Hepatocyte (in vitro differentiated cells): ENCODE results near the gene NBPF6. TPM values are rescaled to one million over a fixed set of nuclear protein-coding genes. Genes with fewer than 3 reads are reported as not detected.
"Not testable (repeated sequence)": the region's sequence is repeated elsewhere in the genome, so short reads cannot be mapped to it uniquely, and the experiment has no call there.

Source experiments
- DNase-seq: peaks from one replicate; pipeline ENCODE4 v3.0.0-alpha.2; 2016; ENCODE audit warnings: low spot score
- H2AFZ ChIP-seq: fragments of 200-600 bp; sonication (generic); 2 replicates; pipeline ENCODE4 v1.6.0; 2016; ENCODE audit warnings: antibody characterized with exemption, mild to moderate bottlenecking
- H3K27ac ChIP-seq: fragments of 200-600 bp; sonication (generic); 2 replicates; pipeline ENCODE4 v1.5.1; 2016; ENCODE audit warnings: mild to moderate bottlenecking
- H3K27me3 ChIP-seq: fragments of 200-600 bp; sonication (generic); 2 replicates; pipeline ENCODE4 v1.6.1; 2016
- H3K36me3 ChIP-seq: fragments of 200-600 bp; sonication (generic); replicated peaks from 2 replicates; pipeline ENCODE4 v1.5.1; 2016; ENCODE audit warnings: low read depth; ENCODE audit not compliant: insufficient read depth
- H3K4me1 ChIP-seq: fragments of 200-600 bp; sonication (generic); 2 replicates; pipeline ENCODE4 v1.5.1; 2016; ENCODE audit warnings: mild to moderate bottlenecking, moderate library complexity; ENCODE audit not compliant: insufficient read depth
- H3K4me2 ChIP-seq: fragments of 200-600 bp; sonication (generic); 2 replicates; pipeline ENCODE4 v1.6.0; 2016
- H3K4me3 ChIP-seq: fragments of 200-600 bp; sonication (generic); 2 replicates; pipeline ENCODE4 v1.5.1; 2016; ENCODE audit warnings: mild to moderate bottlenecking
- H3K79me2 ChIP-seq: fragments of 200-600 bp; sonication (generic); 2 replicates; pipeline ENCODE4 v1.6.0; 2017; ENCODE audit warnings: mild to moderate bottlenecking
- H3K9me2 ChIP-seq: fragments of 200-600 bp; sonication (generic); replicated peaks from 2 replicates; pipeline ENCODE4 v1.6.0; 2017; ENCODE audit warnings: mild to moderate bottlenecking; ENCODE audit not compliant: insufficient read depth
- H3K9me3 ChIP-seq: fragments of 200-600 bp; sonication (generic); 2 replicates; pipeline ENCODE4 v1.5.1; 2016; ENCODE audit warnings: low read depth, mild to moderate bottlenecking
- H4K20me1 ChIP-seq: fragments of 200-600 bp; sonication (generic); 2 replicates; pipeline ENCODE4 v1.6.0; 2016; ENCODE audit warnings: mild to moderate bottlenecking; ENCODE audit not compliant: insufficient read depth, poor library complexity, severe bottlenecking
- EZH2 ChIP-seq: fragments of 200-600 bp; sonication (generic); IDR thresholded peaks from 2 replicates; pipeline ENCODE4 v1.6.1; 2016; ENCODE audit warnings: antibody characterized with exemption, mild to moderate bottlenecking, borderline replicate concordance
- EZH2phosphoT487 ChIP-seq: fragments of 200-600 bp; sonication (generic); IDR thresholded peaks from one replicate; pipeline ENCODE4 v1.6.1; 2018; ENCODE audit warnings: antibody characterized with exemption, mild to moderate bottlenecking, low read depth, moderate library complexity; ENCODE audit not compliant: unreplicated experiment, severe bottlenecking
- WGBS: methylation state at CpG from one replicate; pipeline ENCODE4 v1.1.6; 2016; ENCODE audit warnings: low lambda C conversion rate; ENCODE audit errors: missing lambda C conversion rate; 5-methylcytosine and 5-hydroxymethylcytosine counted together
- polyA plus RNA-seq: library from polyadenylated mRNA; unstranded; fragments of >200 nt; fragmentation: Nextera tagmentation; extraction: Ambion mirVana; gene quantifications from 2 replicates; pipeline ENCODE4 v1.2.1, GENCODE V29; 2016
- total RNA-seq: library from RNA; depleted of rRNA; stranded (reverse); fragments of >200 nt; gene quantifications from 2 replicates; pipeline ENCODE4 v1.2.3, GENCODE V29; 2014
- TF ChIP-seq, protein P1 (sequence below): fragments of 200-600 bp; sonication (generic); IDR thresholded peaks from 2 replicates; pipeline ENCODE4 v1.5.1; 2016; ENCODE audit warnings: antibody characterized with exemption, mild to moderate bottlenecking; ENCODE audit not compliant: poor library complexity

Gene NBPF6
- total and polyA plus RNA-seq, 2 experiments from 2014 or later: not detected

- H3K79me2 ChIP-seq: no peaks in the 10 kb centered on the region
- H3K4me2 ChIP-seq: no peak overlapping the region
- no peaks in the 10 kb centered on the region for H3K4me1 ChIP-seq
- no peaks in the 10 kb centered on the region for H4K20me1 ChIP-seq
- no peak overlapping the region for H3K4me3 ChIP-seq
- TF ChIP-seq, protein P1, sequence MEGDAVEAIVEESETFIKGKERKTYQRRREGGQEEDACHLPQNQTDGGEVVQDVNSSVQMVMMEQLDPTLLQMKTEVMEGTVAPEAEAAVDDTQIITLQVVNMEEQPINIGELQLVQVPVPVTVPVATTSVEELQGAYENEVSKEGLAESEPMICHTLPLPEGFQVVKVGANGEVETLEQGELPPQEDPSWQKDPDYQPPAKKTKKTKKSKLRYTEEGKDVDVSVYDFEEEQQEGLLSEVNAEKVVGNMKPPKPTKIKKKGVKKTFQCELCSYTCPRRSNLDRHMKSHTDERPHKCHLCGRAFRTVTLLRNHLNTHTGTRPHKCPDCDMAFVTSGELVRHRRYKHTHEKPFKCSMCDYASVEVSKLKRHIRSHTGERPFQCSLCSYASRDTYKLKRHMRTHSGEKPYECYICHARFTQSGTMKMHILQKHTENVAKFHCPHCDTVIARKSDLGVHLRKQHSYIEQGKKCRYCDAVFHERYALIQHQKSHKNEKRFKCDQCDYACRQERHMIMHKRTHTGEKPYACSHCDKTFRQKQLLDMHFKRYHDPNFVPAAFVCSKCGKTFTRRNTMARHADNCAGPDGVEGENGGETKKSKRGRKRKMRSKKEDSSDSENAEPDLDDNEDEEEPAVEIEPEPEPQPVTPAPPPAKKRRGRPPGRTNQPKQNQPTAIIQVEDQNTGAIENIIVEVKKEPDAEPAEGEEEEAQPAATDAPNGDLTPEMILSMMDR: no peak
- TF ChIP-seq EZH2phosphoT487: no peak
- no peak for TF ChIP-seq EZH2
- no peaks in the 10 kb centered on the region for H3K36me3 ChIP-seq
- no peaks in the 10 kb centered on the region for H3K9me3 ChIP-seq
- WGBS: 92% methylated on average over 2 of the region's 2 CpGs
- no peaks in the 10 kb centered on the region for H3K9me2 ChIP-seq
- no peak overlapping the region for H2AFZ ChIP-seq
- no peak overlapping the region for H3K27ac ChIP-seq
- no peaks in the 10 kb centered on the region for H3K27me3 ChIP-seq
- DNase-seq: no peak
Measured at GRCh38 chr1:108478429-108479015, 28.4 kb downstream of the NBPF6 start.

DNA sequence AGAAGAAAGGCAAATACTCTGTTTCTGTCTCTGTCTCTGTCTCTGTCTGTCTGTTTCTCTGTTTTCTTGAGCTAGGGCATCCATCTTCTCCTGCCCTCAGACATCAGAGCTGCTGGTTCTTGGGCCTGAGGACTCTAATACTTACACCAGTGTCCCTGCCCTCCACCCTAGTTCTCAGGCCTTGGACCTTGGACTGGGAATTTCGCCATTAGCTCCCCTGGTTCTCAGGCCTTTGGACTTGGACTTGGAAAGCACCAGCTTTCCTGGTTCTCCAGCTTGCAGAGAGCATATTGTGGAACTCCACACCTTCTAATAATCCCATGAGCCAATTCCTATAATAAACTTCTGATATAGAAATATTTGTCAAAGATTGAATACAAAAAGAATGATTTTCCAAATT, 32.6 kb downstream of the NBPF6 start:
- H3K79me2 ChIP-seq: no peaks in the 10 kb centered on the region
- peak; percentile 10 for DNase-seq
- 33% methylated on average over 1 of the region's 1 CpG for WGBS
- TF ChIP-seq, protein P1: no peak
- TF ChIP-seq EZH2: no peak
- no peak for TF ChIP-seq EZH2phosphoT487
- H3K9me2 ChIP-seq: no peaks in the 10 kb centered on the region
- no peak overlapping the region for H3K27ac ChIP-seq
- no peaks in the 10 kb centered on the region for H3K36me3 ChIP-seq
- H3K4me3 ChIP-seq: no peak overlapping the region
- no peaks in the 10 kb centered on the region for H3K9me3 ChIP-seq
- no peak overlapping the region for H3K4me2 ChIP-seq
- H2AFZ ChIP-seq: no peak overlapping the region
- H3K4me1 ChIP-seq: no peaks in the 10 kb centered on the region
- no peaks in the 10 kb centered on the region for H4K20me1 ChIP-seq
- H3K27me3 ChIP-seq: no peaks in the 10 kb centered on the region

GRCh38 chr1:108485990-108486389, 35.8 kb downstream of the NBPF6 start:
- not testable (repeated sequence) for H3K27me3 ChIP-seq, H3K9me3 ChIP-seq, H3K4me3 ChIP-seq, H4K20me1 ChIP-seq, H3K79me2 ChIP-seq, H3K9me2 ChIP-seq, H3K4me2 ChIP-seq, H3K36me3 ChIP-seq, H3K27ac ChIP-seq, H3K4me1 ChIP-seq, H2AFZ ChIP-seq, DNase-seq
- WGBS: 88% methylated on average over 5 of the region's 5 CpGs

DNA sequence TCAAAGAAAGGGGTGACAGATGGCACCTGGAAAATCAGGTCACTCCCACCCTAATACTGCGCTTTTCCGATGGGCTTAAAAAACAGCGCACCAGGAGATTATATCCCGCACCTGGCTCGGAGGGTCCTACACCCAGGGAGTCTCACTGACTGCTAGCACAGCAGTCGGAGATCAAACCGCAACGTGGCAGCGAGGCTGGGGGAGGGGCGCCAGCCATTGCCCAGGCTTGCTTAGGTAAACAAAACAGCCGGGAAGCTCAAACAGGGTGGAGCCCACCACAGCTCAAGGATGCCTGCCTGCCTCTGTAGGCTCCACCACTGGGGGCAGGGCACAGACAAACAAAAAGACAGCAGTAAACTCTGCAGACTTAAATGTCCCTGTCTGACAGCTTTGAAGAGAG, 36.6 kb downstream of the NBPF6 start:
- not testable (repeated sequence) for H3K4me3 ChIP-seq, H3K27ac ChIP-seq, H3K4me2 ChIP-seq, H3K4me1 ChIP-seq, H4K20me1 ChIP-seq, H3K27me3 ChIP-seq, H3K36me3 ChIP-seq, H2AFZ ChIP-seq, H3K9me3 ChIP-seq, H3K79me2 ChIP-seq, H3K9me2 ChIP-seq, DNase-seq
- 96% methylated on average over 11 of the region's 11 CpGs for WGBS

- not testable (repeated sequence) for H3K9me3 ChIP-seq, H3K27ac ChIP-seq, H4K20me1 ChIP-seq, H3K36me3 ChIP-seq, H3K27me3 ChIP-seq, H3K4me3 ChIP-seq, H3K4me2 ChIP-seq, H2AFZ ChIP-seq, H3K4me1 ChIP-seq, DNase-seq, H3K9me2 ChIP-seq, H3K79me2 ChIP-seq
- WGBS: 100% methylated on average over 1 of the region's 1 CpG
Measured at GRCh38 chr1:108495008-108495407, 44.9 kb downstream of the NBPF6 start.

GRCh38 chr1:108496856-108497255, 46.7 kb downstream of the NBPF6 start:
- not testable (repeated sequence) for H3K79me2 ChIP-seq, H3K36me3 ChIP-seq, H3K9me3 ChIP-seq, H3K4me1 ChIP-seq, DNase-seq, H3K9me2 ChIP-seq, H3K4me3 ChIP-seq, H3K27me3 ChIP-seq, H4K20me1 ChIP-seq, H3K4me2 ChIP-seq, H2AFZ ChIP-seq, H3K27ac ChIP-seq
- WGBS: 86% methylated on average over 4 of the region's 4 CpGs
